SK-N-SH treated with all-trans-retinoic acid at 6 μM for 48 hours (cell line): ENCODE measurements around the gene EXOC4.

Source experiments
- ATAC-seq: fragments of 200-7000 bp; cut with Tn5 transposase; 3 replicates; pipeline ENCODE4 v1.9.1; 2020; ENCODE audit warnings: mild to moderate bottlenecking, moderate library complexity
- BACH2 ChIP-seq: fragments of 250-450 bp; sonication (Bioruptor Pico); IDR thresholded peaks from 2 replicates; pipeline ENCODE4 v1.9.0; 2021; ENCODE audit warnings: mild to moderate bottlenecking, borderline replicate concordance
- CREB5 ChIP-seq: fragments of 250-450 bp; sonication (Bioruptor Pico); IDR thresholded peaks from 2 replicates; pipeline ENCODE4 v1.5.1; 2020; ENCODE audit warnings: low read depth, mild to moderate bottlenecking, moderate library complexity
- CSDC2 ChIP-seq: fragments of 250-450 bp; sonication (Bioruptor Pico); IDR thresholded peaks from 2 replicates; pipeline ENCODE4 v1.5.0; 2020; ENCODE audit warnings: mild to moderate bottlenecking, moderate library complexity
- CSRNP3 ChIP-seq: fragments of 250-450 bp; sonication (Bioruptor Pico); IDR thresholded peaks from 2 replicates; pipeline ENCODE4 v1.5.1; 2021; ENCODE audit warnings: mild to moderate bottlenecking, moderate library complexity
- ESRRG ChIP-seq: fragments of 250-450 bp; sonication (Bioruptor Pico); IDR thresholded peaks from 2 replicates; pipeline ENCODE4 v1.6.1; 2021; ENCODE audit warnings: mild to moderate bottlenecking
- ISL1 ChIP-seq: fragments of 250-450 bp; sonication (Bioruptor Pico); IDR thresholded peaks from 2 replicates; pipeline ENCODE4 v2.1.2; 2022; ENCODE audit warnings: mild to moderate bottlenecking, moderate library complexity
- OSR1 ChIP-seq: fragments of 250-450 bp; sonication (Bioruptor Pico); IDR thresholded peaks from 2 replicates; pipeline ENCODE4 v1.8.0; 2022; ENCODE audit warnings: moderate library complexity, mild to moderate bottlenecking, inconsistent platforms
- POU6F1 ChIP-seq: fragments of 250-450 bp; sonication (Bioruptor Pico); IDR thresholded peaks from 2 replicates; pipeline ENCODE4 v1.8.0; 2021; ENCODE audit warnings: low read depth, mild to moderate bottlenecking, moderate library complexity, borderline replicate concordance
- PPARA ChIP-seq: fragments of 250-450 bp; sonication (Bioruptor Pico); IDR thresholded peaks from 2 replicates; pipeline ENCODE4 v1.5.0; 2020; ENCODE audit warnings: mild to moderate bottlenecking, borderline replicate concordance
- RARB ChIP-seq: fragments of 250-450 bp; sonication (Bioruptor Pico); IDR thresholded peaks from 2 replicates; pipeline ENCODE4 v1.8.0; 2021; ENCODE audit warnings: mild to moderate bottlenecking, moderate library complexity
- SNAI2 ChIP-seq: fragments of 250-450 bp; sonication (Bioruptor Pico); IDR thresholded peaks from 2 replicates; pipeline ENCODE4 v1.5.0; 2020; ENCODE audit warnings: mild to moderate bottlenecking, moderate library complexity
- TCF4 ChIP-seq: fragments of 250-450 bp; sonication (Bioruptor Pico); IDR thresholded peaks from 2 replicates; pipeline ENCODE4 v1.8.0; 2021; ENCODE audit warnings: mild to moderate bottlenecking, moderate library complexity, borderline replicate concordance
- TOX ChIP-seq: fragments of 250-450 bp; sonication (Bioruptor Pico); IDR thresholded peaks from 2 replicates; pipeline ENCODE4 v1.8.0; 2021; ENCODE audit warnings: mild to moderate bottlenecking, moderate library complexity, borderline replicate concordance
- TSHZ2 ChIP-seq: fragments of 250-450 bp; sonication (Bioruptor Pico); IDR thresholded peaks from 2 replicates; pipeline ENCODE4 v1.5.0; 2020; ENCODE audit warnings: mild to moderate bottlenecking, moderate library complexity
- ZFP3 ChIP-seq: fragments of 250-450 bp; sonication (Bioruptor Pico); IDR thresholded peaks from 2 replicates; pipeline ENCODE4 v1.5.0; 2020; ENCODE audit warnings: mild to moderate bottlenecking, moderate library complexity
- ZFP30 ChIP-seq: fragments of 450-650 bp; formaldehyde crosslinking; IDR thresholded peaks from 2 replicates; pipeline ENCODE4 v1.5.0; 2022; ENCODE audit warnings: mild to moderate bottlenecking, moderate library complexity
- ZNF565 ChIP-seq: fragments of 450-650 bp; formaldehyde crosslinking; conservative IDR thresholded peaks from 2 replicates; pipeline ENCODE4 v1.5.0; 2020; ENCODE audit warnings: low read depth, mild to moderate bottlenecking, moderate library complexity
- ZNF8 ChIP-seq: fragments of 450-650 bp; formaldehyde crosslinking; IDR thresholded peaks from 2 replicates; pipeline ENCODE4 v1.5.0; 2020; ENCODE audit warnings: mild to moderate bottlenecking, moderate library complexity

Gene EXOC4

GRCh38 chr7:133789974-133790373 is 537.1 kb downstream of the EXOC4 start:
- no peak for ATAC-seq

GRCh38 chr7:133790911-133791310 is 538.0 kb downstream of the EXOC4 start:
- TF ChIP-seq ISL1 (CRISPR knock-in tag) (no peak), ZNF8 (CRISPR knock-in tag) (no peak), CSRNP3 (CRISPR knock-in tag) (no peak), CREB5 (no peak), OSR1 (CRISPR knock-in tag) (no peak), CSDC2 (no peak), ZFP3 (CRISPR knock-in tag) (no peak), ZFP30 (CRISPR knock-in tag) (no peak)

More at GRCh38 chr7:133789974-133790373, 537.1 kb downstream of the EXOC4 start:
- TF ChIP-seq OSR1 (CRISPR knock-in tag): no peak
- TF ChIP-seq ZNF565 (CRISPR knock-in tag): no peak
- no peak for TF ChIP-seq PPARA (CRISPR knock-in tag)
- TF ChIP-seq CSRNP3 (CRISPR knock-in tag): no peak
- no peak for TF ChIP-seq ESRRG (CRISPR knock-in tag)
- no peak for TF ChIP-seq CREB5
- no peak for TF ChIP-seq ISL1 (CRISPR knock-in tag)
- TF ChIP-seq SNAI2 (CRISPR knock-in tag): no peak
- no peak for TF ChIP-seq TSHZ2 (CRISPR knock-in tag)
- no peak for TF ChIP-seq ZFP30 (CRISPR knock-in tag)
- TF ChIP-seq TCF4: no peak
- no peak for TF ChIP-seq TOX (CRISPR knock-in tag)
- TF ChIP-seq CSDC2: no peak
- no peak for TF ChIP-seq ZNF8 (CRISPR knock-in tag)
- TF ChIP-seq BACH2 (CRISPR knock-in tag): no peak
- no peak for TF ChIP-seq RARB (CRISPR knock-in tag)

GRCh38 chr7:133794479-133794878 is 541.6 kb downstream of the EXOC4 start:
- TF ChIP-seq POU6F1 (CRISPR knock-in tag) (no peak), ISL1 (CRISPR knock-in tag) (no peak), TCF4 (peak; percentile 32; the same call in 1 of the 2 replicates)
- no peak for ATAC-seq

More at GRCh38 chr7:133790911-133791310, 538.0 kb downstream of the EXOC4 start:
- ATAC-seq: no peak
